GM06990 (cell line): ENCODE data around the gene NEMF.

Source experiments
- DNase-seq: peaks from one replicate; pipeline ENCODE4 v3.0.0-alpha.2; 2011; ENCODE audit not compliant: insufficient read length; ENCODE audit errors: extremely low read depth
- H3K27me3 ChIP-seq: replicated peaks from 2 replicates; pipeline ENCODE4 v1.6.0; 2011; ENCODE audit warnings: low read length; ENCODE audit not compliant: control insufficient read depth, insufficient read depth
- H3K36me3 ChIP-seq: 2 replicates; pipeline ENCODE4 v1.5.1; 2011; ENCODE audit warnings: low read length; ENCODE audit not compliant: control insufficient read depth, insufficient read depth
- H3K4me3 ChIP-seq: replicated peaks from 2 replicates; pipeline ENCODE4 v1.5.1; 2011; ENCODE audit warnings: low read depth, mild to moderate bottlenecking, control low read depth, low read length
- TF ChIP-seq, protein P1 (sequence below): IDR thresholded peaks from 2 replicates; pipeline ENCODE4 v1.5.1; 2011; ENCODE audit warnings: low read length, control low read depth, mild to moderate bottlenecking, inconsistent platforms; ENCODE audit not compliant: insufficient read depth, poor library complexity, severe bottlenecking

The NEMF gene

DNA sequence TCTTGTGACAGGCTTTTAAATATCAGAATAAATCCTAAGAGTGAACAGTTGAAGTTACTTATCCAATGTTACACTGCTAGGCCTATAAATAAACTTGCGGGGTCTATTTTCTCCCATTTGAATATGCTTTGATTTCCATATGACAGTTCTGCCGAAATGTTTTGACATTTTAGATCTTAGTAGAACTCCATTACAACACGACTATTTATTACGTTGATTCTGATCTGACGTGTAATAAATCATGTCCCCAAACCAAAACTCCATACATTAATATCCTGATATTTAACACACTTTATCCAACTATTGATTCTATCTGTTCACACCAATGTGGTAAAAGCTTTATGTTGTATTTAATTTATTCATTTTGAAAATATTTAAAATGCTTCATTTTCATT is 16.1 kb upstream of the NEMF start:
- H3K36me3 ChIP-seq = no peaks in the 10 kb centered on the region
- no peak for DNase-seq
- TF ChIP-seq, protein P1, sequence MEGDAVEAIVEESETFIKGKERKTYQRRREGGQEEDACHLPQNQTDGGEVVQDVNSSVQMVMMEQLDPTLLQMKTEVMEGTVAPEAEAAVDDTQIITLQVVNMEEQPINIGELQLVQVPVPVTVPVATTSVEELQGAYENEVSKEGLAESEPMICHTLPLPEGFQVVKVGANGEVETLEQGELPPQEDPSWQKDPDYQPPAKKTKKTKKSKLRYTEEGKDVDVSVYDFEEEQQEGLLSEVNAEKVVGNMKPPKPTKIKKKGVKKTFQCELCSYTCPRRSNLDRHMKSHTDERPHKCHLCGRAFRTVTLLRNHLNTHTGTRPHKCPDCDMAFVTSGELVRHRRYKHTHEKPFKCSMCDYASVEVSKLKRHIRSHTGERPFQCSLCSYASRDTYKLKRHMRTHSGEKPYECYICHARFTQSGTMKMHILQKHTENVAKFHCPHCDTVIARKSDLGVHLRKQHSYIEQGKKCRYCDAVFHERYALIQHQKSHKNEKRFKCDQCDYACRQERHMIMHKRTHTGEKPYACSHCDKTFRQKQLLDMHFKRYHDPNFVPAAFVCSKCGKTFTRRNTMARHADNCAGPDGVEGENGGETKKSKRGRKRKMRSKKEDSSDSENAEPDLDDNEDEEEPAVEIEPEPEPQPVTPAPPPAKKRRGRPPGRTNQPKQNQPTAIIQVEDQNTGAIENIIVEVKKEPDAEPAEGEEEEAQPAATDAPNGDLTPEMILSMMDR = no peak
- H3K4me3 ChIP-seq = peak overlapping the region; percentile 49
- H3K27me3 ChIP-seq = no peaks in the 10 kb centered on the region

DNA sequence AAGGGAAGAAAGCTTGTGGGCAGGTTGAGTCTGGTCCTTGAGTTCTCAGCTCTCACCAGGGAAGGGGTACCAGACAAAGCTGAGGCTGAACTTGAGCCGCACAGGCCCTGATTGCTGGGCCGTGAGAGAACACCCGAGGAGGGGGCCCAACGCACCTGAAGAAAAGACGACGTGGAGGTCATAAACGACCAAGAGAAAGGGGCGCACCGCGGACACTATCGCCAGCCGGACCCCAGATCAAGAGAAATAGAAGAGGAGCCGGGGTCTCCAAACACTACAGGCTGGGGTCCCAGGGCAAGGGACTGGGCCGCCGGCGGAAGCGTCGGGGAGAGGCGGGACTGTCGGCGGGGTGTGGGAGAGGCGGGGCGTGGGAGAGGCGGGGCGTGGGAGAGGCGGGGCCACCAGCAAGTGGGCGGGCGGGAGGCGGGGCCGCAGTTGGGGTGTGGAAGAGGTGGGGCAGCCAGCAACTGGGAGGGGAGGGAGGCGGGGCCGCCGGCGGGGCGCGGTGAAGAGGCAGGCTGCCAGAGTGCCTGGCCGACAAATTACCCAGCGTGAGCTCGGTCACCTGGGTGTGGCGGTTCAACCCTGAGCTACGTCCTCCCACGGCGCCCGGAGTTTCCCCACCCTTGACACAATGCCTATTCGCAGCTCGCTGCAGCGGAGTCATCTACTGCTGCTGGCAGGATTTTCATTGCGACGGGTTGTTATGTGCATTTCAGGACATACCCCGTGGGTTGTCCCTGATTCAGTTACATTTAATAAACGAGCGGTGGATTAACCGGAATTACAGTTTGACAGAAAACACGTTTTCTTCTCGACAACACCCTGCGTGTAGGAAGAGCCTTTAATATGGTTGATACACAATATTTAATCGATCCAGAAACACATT is 15.5 kb upstream of the NEMF start:
- H3K36me3 ChIP-seq = no peaks in the 10 kb centered on the region
- peak; percentile 98 for DNase-seq
- H3K4me3 ChIP-seq = peak overlapping the region; percentile 59
- TF ChIP-seq, protein P1 = no peak
- no peaks in the 10 kb centered on the region for H3K27me3 ChIP-seq

DNA sequence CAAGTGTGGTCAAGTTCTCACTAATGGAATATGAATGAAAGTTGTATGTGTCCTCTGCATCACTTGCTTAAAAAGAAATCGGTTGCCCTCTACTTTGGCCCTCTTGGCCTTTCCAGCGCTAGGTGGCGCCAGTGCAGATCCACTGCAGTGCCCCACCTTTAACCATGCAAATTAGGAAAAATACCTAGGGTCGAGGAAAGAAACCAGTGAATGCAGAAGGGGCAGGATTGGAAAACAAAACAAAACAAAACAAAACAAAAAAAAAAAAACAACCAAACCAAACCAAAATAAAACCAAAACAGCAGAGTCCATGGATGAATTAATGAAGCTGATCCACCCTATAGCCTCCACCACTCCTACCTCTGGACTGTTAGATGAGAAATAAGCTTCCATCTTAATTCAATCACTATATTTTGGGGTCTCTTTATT is 12.9 kb upstream of the NEMF start:
- Histone ChIP-seq H3K4me3 (no peak overlapping the region), H3K36me3 (no peaks in the 10 kb centered on the region), H3K27me3 (no peaks in the 10 kb centered on the region)
- peak; percentile 39 for DNase-seq
- TF ChIP-seq, protein P1 = peak; percentile 85

DNA sequence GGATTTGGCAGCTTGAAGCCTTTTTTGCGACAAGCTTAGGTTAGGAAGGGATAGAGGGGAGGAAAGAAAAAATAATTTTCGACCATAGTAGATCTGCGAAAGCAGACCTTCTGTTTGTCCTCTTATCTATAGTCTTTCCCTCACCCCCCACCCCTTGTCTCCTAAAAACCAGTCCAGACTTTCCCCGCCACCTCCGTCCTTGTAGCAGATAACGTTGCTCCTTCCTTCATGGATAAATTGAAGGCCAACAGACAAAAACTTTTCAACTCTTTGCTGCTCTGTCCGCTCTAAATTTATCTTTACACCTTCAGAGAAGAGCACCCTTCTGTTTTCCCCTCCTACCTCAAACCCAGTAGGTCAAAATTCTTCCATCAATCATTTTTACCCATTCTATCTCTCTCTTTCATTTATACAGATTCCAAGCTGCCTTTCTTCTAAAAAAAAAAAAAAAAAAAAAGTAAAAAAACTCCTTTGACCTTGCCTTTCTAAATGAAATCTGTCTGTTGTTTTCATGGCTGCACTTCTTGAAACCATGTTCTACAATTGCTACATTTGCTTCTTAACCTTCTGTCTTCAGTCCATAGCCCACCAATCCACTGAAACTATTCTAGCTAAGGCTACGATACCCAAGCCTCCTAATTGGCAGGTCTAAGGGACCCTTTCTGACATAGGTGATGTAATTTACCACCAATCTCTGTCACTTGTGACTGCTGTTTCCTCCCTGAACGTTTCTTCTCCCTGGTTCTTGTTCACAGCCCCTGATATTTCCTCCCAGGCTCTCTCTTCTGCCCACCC is 11.1 kb upstream of the NEMF start:
- DNase-seq = no peak
- peak overlapping the region; percentile 67 for H3K4me3 ChIP-seq
- TF ChIP-seq, protein P1 = no peak

DNA sequence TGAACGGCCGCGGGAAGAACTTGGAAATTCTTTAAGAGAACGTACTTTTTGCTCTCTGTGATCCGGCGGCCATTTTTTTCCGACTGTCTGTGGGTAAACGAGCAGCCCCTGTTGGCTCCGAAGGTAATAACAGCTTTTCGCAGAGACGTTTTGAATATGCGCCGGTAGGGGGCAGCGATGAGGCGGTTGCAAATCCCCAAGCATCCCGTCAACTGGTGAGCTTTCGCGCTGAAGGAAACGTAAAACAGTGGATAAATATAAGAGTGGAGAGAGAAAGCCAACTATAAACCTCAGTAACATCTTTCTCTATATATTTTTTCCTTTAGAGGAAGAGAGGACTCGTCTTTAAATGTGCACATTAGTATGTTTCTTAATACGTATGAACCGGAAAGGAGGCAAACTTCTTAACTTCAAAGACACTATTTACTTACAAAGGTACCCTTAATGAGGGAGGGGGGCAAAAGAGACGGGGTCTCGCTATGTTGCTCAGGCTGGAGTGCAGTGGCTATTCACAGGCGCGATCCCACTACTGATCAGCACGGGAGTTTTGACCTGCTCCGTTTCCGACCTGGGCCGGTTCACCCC is 9.6 kb upstream of the NEMF start:
- H3K36me3 ChIP-seq = no peaks in the 10 kb centered on the region
- DNase-seq = peak; percentile 84
- TF ChIP-seq, protein P1 = peak; percentile 100
- no peaks in the 10 kb centered on the region for H3K27me3 ChIP-seq
- H3K4me3 ChIP-seq = peak overlapping the region; percentile 78

More for the DNA sequence above, 11.1 kb upstream of the NEMF start:
- H3K36me3 ChIP-seq = no peaks in the 10 kb centered on the region
- no peaks in the 10 kb centered on the region for H3K27me3 ChIP-seq
